HCT116 (cell line): Measurements from ENCODE around the gene ITM2B. TPM values are rescaled to one million over a fixed set of nuclear protein-coding genes. Genes with fewer than 3 reads are reported as not detected.

Experiments
- ATAC-seq: fragments of 200-7000 bp; cut with Tn5 transposase; 2 replicates; pipeline ENCODE4 v1.9.1; 2020; ENCODE audit warnings: mild to moderate bottlenecking, moderate library complexity
- BruUV-seq: library from RNA; stranded (reverse); fragments of 400-500 nt; replicated peaks from 2 replicates; lab custom pipeline; 2021; lab: Mats Ljungman, UMichigan
- CTCF ChIA-PET: fragments of 300-600 bp; sonication (Branson Sonifier 250); formaldehyde crosslinking; loops from one replicate; lab custom pipeline; 2021; ENCODE audit warnings: antibody characterized with exemption; lab: Charles Lee
- POLR2A ChIA-PET: fragments of 300-600, 350-600 bp; sonication (Branson Sonifier 250); formaldehyde crosslinking; loops from one replicate; lab custom pipeline; 2021; ENCODE audit warnings: antibody characterized with exemption; lab: Charles Lee
- RAD21 ChIA-PET, 2 experiments: fragments of 300-600 bp; sonication (Branson Sonifier 250); formaldehyde crosslinking; loops; one replicate each; lab custom pipeline; 2023; ENCODE audit warnings: low total read pairs in 2 of 2; ENCODE audit not compliant: uncharacterized antibody in 2 of 2, unreplicated experiment in 2 of 2, low non-redundant PET in 1 of 2; lab: Charles Lee
- DNase-seq: peaks from one replicate; pipeline ENCODE4 v3.0.0-alpha.2; 2010; ENCODE audit warnings: low read depth, low spot score
- H2AFZ ChIP-seq: fragments of 200-600 bp; shearing (Covaris generic), sonication (generic); 2 replicates; pipeline ENCODE4 v1.6.1; 2017; ENCODE audit warnings: low read depth, mixed run types, mixed read lengths, antibody characterized with exemption, low read length; ENCODE audit not compliant: poor library complexity, severe bottlenecking
- H3K27ac ChIP-seq: 2 replicates; pipeline ENCODE4 v1.5.1; 2012; ENCODE audit warnings: low read depth, low read length
- H3K27me3 ChIP-seq: fragments of 200-600 bp; sonication (generic); 2 replicates; pipeline ENCODE4 v1.6.1; 2016; ENCODE audit warnings: mixed run types, low read length, mixed read lengths; ENCODE audit not compliant: insufficient read depth
- H3K36me3 ChIP-seq, 2 experiments: fragments of 200-500 bp in 1 of 2; fragments of 200-600 bp in 1 of 2; sonication (Bioruptor generic) in 1 of 2; sonication (generic) in 1 of 2; 2 replicates each; pipeline versions ENCODE4 v1.5.1 to v1.6.1; 2014 to 2016; ENCODE audit warnings: low read length in 2 of 2, inconsistent platforms in 1 of 2, mixed read lengths in 1 of 2, mixed run types in 1 of 2; ENCODE audit not compliant: insufficient read depth in 2 of 2, control insufficient read depth in 1 of 2
- H3K4me1 ChIP-seq, 2 experiments: fragments of 200-600 bp in 1 of 2; sonication (generic) in 1 of 2; 2 replicates each; pipeline versions ENCODE4 v1.5.1 to v1.6.1; 2012 to 2017; ENCODE audit warnings: low read length in 2 of 2, inconsistent platforms in 1 of 2, mild to moderate bottlenecking in 1 of 2, mixed read lengths in 1 of 2, mixed run types in 1 of 2, moderate library complexity in 1 of 2; ENCODE audit not compliant: insufficient read depth in 2 of 2, control insufficient read depth in 1 of 2
- H3K4me2 ChIP-seq: fragments of 200-600 bp; sonication (generic); 2 replicates; pipeline ENCODE4 v1.6.1; 2017; ENCODE audit warnings: mixed run types, low read length, mixed read lengths
- H3K4me3 ChIP-seq, 2 experiments: fragments of 200-600 bp in 1 of 2; sonication (generic) in 1 of 2; replicated peaks in 1 of 2; 2 replicates each; pipeline ENCODE4 v1.5.1; 2011 to 2016; ENCODE audit warnings: low read length in 2 of 2, control low read depth in 1 of 2, low read depth in 1 of 2, mild to moderate bottlenecking in 1 of 2, mixed read lengths in 1 of 2, mixed run types in 1 of 2
- H3K79me2 ChIP-seq: fragments of 200-600 bp; sonication (generic); 2 replicates; pipeline ENCODE4 v1.6.1; 2017; ENCODE audit warnings: mild to moderate bottlenecking, mixed run types, low read length, moderate library complexity, mixed read lengths; ENCODE audit not compliant: insufficient read depth
- H3K9ac ChIP-seq: fragments of 200-600 bp; sonication (generic); 2 replicates; pipeline ENCODE4 v1.6.1; 2016; ENCODE audit warnings: low read length, mixed read lengths
- H3K9me2 ChIP-seq: fragments of 200-600 bp; sonication (generic), shearing (Covaris generic); 2 replicates; pipeline ENCODE4 v1.6.1; 2017; ENCODE audit warnings: mixed run types, mild to moderate bottlenecking, moderate library complexity; ENCODE audit not compliant: insufficient read depth
- H3K9me3 ChIP-seq, 2 experiments: fragments of 200-500 bp in 1 of 2; fragments of 200-600 bp in 1 of 2; sonication (Bioruptor generic) in 1 of 2; sonication (generic) in 1 of 2; 2 replicates each; pipeline ENCODE4 v1.6.1; 2014 to 2017; ENCODE audit warnings: low read length in 2 of 2, mixed read lengths in 2 of 2, inconsistent platforms in 1 of 2, low read depth in 1 of 2, mild to moderate bottlenecking in 1 of 2, mixed run types in 1 of 2, moderate library complexity in 1 of 2; ENCODE audit not compliant: control insufficient read depth in 1 of 2, insufficient read depth in 1 of 2
- H4K20me1 ChIP-seq: fragments of 200-600 bp; sonication (generic), shearing (Covaris generic); 2 replicates; pipeline ENCODE4 v1.6.1; 2017; ENCODE audit warnings: mixed run types, mild to moderate bottlenecking, moderate library complexity; ENCODE audit not compliant: insufficient read depth
- ATF3 ChIP-seq: IDR thresholded peaks from 2 replicates; pipeline ENCODE4 v1.6.1; 2012
- CBX3 ChIP-seq: IDR thresholded peaks from 2 replicates; pipeline ENCODE4 v1.6.1; 2012; ENCODE audit warnings: low read depth
- CEBPB ChIP-seq: IDR thresholded peaks from 2 replicates; pipeline ENCODE4 v1.6.1; 2012; ENCODE audit warnings: low read depth
- CTCF ChIP-seq, 3 experiments: fragments of 200-600 bp in 1 of 3; sonication (generic) in 1 of 3; IDR thresholded peaks in 2 of 3; conservative IDR thresholded peaks in 1 of 3; 2 replicates each; pipeline ENCODE4 v1.5.1; 2012 to 2017; ENCODE audit warnings: low read depth in 2 of 3, low read length in 2 of 3, antibody characterized with exemption in 1 of 3, borderline replicate concordance in 1 of 3, control low read depth in 1 of 3, mild to moderate bottlenecking in 1 of 3, mixed read lengths in 1 of 3, mixed run types in 1 of 3, moderate library complexity in 1 of 3; ENCODE audit not compliant: insufficient read depth in 1 of 3
- EGR1 ChIP-seq: IDR thresholded peaks from 2 replicates; pipeline ENCODE4 v1.6.1; 2012; ENCODE audit warnings: low read depth
- ELF1 ChIP-seq: IDR thresholded peaks from 2 replicates; pipeline ENCODE4 v1.6.1; 2012; ENCODE audit warnings: low read depth, borderline replicate concordance
- EZH2 ChIP-seq: fragments of 200-600 bp; sonication (generic); IDR thresholded peaks from 2 replicates; pipeline ENCODE4 v1.6.1; 2017; ENCODE audit warnings: antibody characterized with exemption, mixed run types
- EZH2phosphoT487 ChIP-seq: fragments of 200-600 bp; IDR thresholded peaks from 2 replicates; pipeline ENCODE4 v1.6.1; 2018; ENCODE audit warnings: antibody characterized with exemption, borderline replicate concordance
- FOSL1 ChIP-seq: IDR thresholded peaks from 2 replicates; pipeline ENCODE4 v1.6.1; 2012; ENCODE audit warnings: low read depth
- POLR2A ChIP-seq: IDR thresholded peaks from 2 replicates; pipeline ENCODE4 v1.7.0; 2011; ENCODE audit warnings: borderline replicate concordance; ENCODE audit not compliant: insufficient read depth, insufficient read length; ENCODE audit errors: extremely low read depth
- POLR2AphosphoS5 ChIP-seq: IDR thresholded peaks from 2 replicates; pipeline ENCODE4 v1.6.1; 2011; ENCODE audit warnings: mild to moderate bottlenecking, low read depth, low read length, moderate library complexity
- SIN3A ChIP-seq: IDR thresholded peaks from 2 replicates; pipeline ENCODE4 v1.6.1; 2012; ENCODE audit warnings: low read depth
- SP1 ChIP-seq: IDR thresholded peaks from 2 replicates; pipeline ENCODE4 v1.6.1; 2012; ENCODE audit warnings: low read depth
- YY1 ChIP-seq: IDR thresholded peaks from 2 replicates; pipeline ENCODE4 v1.6.1; 2011; ENCODE audit warnings: low read length, low read depth, moderate library complexity, mild to moderate bottlenecking; ENCODE audit not compliant: insufficient replicate concordance; ENCODE audit errors: extremely low read depth
- ZBTB33 ChIP-seq: IDR thresholded peaks from 2 replicates; pipeline ENCODE4 v1.6.1; 2011; ENCODE audit warnings: mild to moderate bottlenecking, low read length, moderate library complexity; ENCODE audit not compliant: insufficient replicate concordance; ENCODE audit errors: extremely low read depth
- ZFX ChIP-seq: fragments of 450-650 bp; IDR thresholded peaks from 2 replicates; pipeline ENCODE4 v1.6.1; 2017
- intact Hi-C: fragments of 100-400 bp; cut with micrococcal nuclease; formaldehyde crosslinking; loops from 2 replicates; pipeline ENCODE4 v1.10.0; 2022
- total RNA-seq: library from RNA; stranded (reverse); gene quantifications from one replicate; pipeline ENCODE4 v1.2.1, GENCODE V29; 2021; ENCODE audit not compliant: unreplicated experiment

The ITM2B gene
- total RNA-seq, 1 experiment from 2014 or later = 124 TPM

- POLR2A ChIA-PET = no interaction called here
- no peaks in the 10 kb centered on the region for H4K20me1 ChIP-seq
- H3K4me1 ChIP-seq = peaks cover 0 to 18% of the 10 kb centered on the region in 2 experiments; a peak in 3 of 4 replicates
- H3K79me2 ChIP-seq = no peaks in the 10 kb centered on the region
- no peaks in the 10 kb centered on the region for H3K9me3 ChIP-seq
- no peak overlapping the region for H3K27ac ChIP-seq
- DNase-seq (no peak), ATAC-seq (no peak)
- no peak for TF ChIP-seq POLR2A
- no peak for TF ChIP-seq CBX3
- no peak for TF ChIP-seq ZBTB33
- no peak for TF ChIP-seq SP1
- TF ChIP-seq EGR1 = no peak
- no peak for TF ChIP-seq POLR2AphosphoS5
- no peak overlapping the region for H3K4me3 ChIP-seq
- no peak overlapping the region for H3K4me2 ChIP-seq
- no TSS peak for BruUV-seq
- intact Hi-C loops = no loop called here
- no peaks in the 10 kb centered on the region for H3K9me2 ChIP-seq
- peaks cover 0 to 12% of the 10 kb centered on the region in 2 experiments; a peak in 2 of 4 replicates for H3K36me3 ChIP-seq
- H3K27me3 ChIP-seq = no peaks in the 10 kb centered on the region
- H3K9ac ChIP-seq = no peak overlapping the region
- RAD21 ChIA-PET = no interaction called here
- CTCF ChIA-PET = no interaction called here
- no peak overlapping the region for H2AFZ ChIP-seq
Observed at GRCh38 chr13:48265217-48265815, 32.3 kb downstream of the ITM2B start.

- H3K27me3 ChIP-seq = no peaks in the 10 kb centered on the region
- H3K4me1 ChIP-seq = peaks cover 0 to 18% of the 10 kb centered on the region in 2 experiments; a peak in 3 of 4 replicates
- H2AFZ ChIP-seq = no peak overlapping the region
- ChIA-PET POLR2A (no interaction called here), CTCF (no interaction called here), RAD21 (no interaction called here)
- H3K27ac ChIP-seq = no peak overlapping the region
- H4K20me1 ChIP-seq = no peaks in the 10 kb centered on the region
- no peak overlapping the region for H3K4me3 ChIP-seq
- DNase-seq (no peak), ATAC-seq (no peak)
- intact Hi-C loops = no loop called here
- no peak for TF ChIP-seq YY1
- no peak for TF ChIP-seq CTCF (IDR thresholded peaks at IDR 0.05 in 2 of 3, conservative IDR thresholded peaks at IDR 0.05 in 1 of 3; ENCODE audit: borderline replicate concordance in 1 of 3, insufficient read depth in 1 of 3, low read depth in 2 of 3, low read length in 2 of 3)
- no peak for TF ChIP-seq ELF1
- no peak for TF ChIP-seq POLR2AphosphoS5
- no peak for TF ChIP-seq EZH2phosphoT487
- TF ChIP-seq EZH2 = no peak
- TF ChIP-seq SIN3A = no peak
- no peak for TF ChIP-seq EGR1
- no peak for TF ChIP-seq ZFX
- no peak for TF ChIP-seq FOSL1
- TF ChIP-seq CEBPB = no peak
- TF ChIP-seq ATF3 = no peak
- TF ChIP-seq CBX3 = no peak
- H3K9me2 ChIP-seq = no peaks in the 10 kb centered on the region
- no peak overlapping the region for H3K4me2 ChIP-seq
- H3K79me2 ChIP-seq = no peaks in the 10 kb centered on the region
- H3K36me3 ChIP-seq = peaks cover 0 to 5% of the 10 kb centered on the region in 2 experiments; a peak in 2 of 4 replicates
- BruUV-seq = no TSS peak
- no peak overlapping the region for H3K9ac ChIP-seq
- H3K9me3 ChIP-seq = no peaks in the 10 kb centered on the region
Observed at GRCh38 chr13:48266150-48266549, 33.1 kb downstream of the ITM2B start.
